ENCODE data around the gene XRN2. TPM values are rescaled to one million over a fixed set of nuclear protein-coding genes. Genes with fewer than 3 reads are reported as not detected.

The XRN2 gene
- total and polyA plus RNA-seq, 12 donors = 12.9 to 89.6 (median 65.5) TPM

DNA sequence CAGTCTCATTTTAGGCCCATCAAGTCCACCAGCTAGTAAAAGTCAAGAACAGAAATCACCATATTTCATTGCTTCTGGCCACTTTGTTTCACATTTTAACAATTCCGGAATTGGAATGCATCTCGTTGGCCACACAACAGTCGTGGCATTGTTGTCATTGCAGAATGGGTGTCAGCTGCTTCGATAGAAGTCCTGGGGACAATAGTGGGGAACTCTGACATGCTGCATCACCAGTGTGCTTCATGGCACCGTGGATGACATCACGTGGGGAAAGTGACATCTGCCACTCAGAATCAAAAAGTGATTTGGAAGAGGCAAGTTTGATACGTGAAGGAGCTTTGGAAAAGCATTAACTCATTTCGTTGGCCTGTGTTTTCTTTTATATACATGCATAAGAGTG, 43.8 kb upstream of the XRN2 start:
- no peak for DNase-seq
- Histone ChIP-seq H3K36me3 (replicated peaks in 1 of 2) (no peaks in the 10 kb centered on the region), H3K27ac (no peak overlapping the region), H3K27me3 (no peaks in the 10 kb centered on the region), H3K4me1 (replicated peaks in 1 of 2) (no peaks in the 10 kb centered on the region), H3K9me3 (replicated peaks in 1 of 3) (no peaks in the 10 kb centered on the region), H3K4me3 (no peak overlapping the region)
- intact Hi-C loops (cut with DNase I) = no loop called here
- TF ChIP-seq, protein P1, sequence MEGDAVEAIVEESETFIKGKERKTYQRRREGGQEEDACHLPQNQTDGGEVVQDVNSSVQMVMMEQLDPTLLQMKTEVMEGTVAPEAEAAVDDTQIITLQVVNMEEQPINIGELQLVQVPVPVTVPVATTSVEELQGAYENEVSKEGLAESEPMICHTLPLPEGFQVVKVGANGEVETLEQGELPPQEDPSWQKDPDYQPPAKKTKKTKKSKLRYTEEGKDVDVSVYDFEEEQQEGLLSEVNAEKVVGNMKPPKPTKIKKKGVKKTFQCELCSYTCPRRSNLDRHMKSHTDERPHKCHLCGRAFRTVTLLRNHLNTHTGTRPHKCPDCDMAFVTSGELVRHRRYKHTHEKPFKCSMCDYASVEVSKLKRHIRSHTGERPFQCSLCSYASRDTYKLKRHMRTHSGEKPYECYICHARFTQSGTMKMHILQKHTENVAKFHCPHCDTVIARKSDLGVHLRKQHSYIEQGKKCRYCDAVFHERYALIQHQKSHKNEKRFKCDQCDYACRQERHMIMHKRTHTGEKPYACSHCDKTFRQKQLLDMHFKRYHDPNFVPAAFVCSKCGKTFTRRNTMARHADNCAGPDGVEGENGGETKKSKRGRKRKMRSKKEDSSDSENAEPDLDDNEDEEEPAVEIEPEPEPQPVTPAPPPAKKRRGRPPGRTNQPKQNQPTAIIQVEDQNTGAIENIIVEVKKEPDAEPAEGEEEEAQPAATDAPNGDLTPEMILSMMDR (IDR thresholded peaks at IDR 0.05) = no peak
- TF ChIP-seq POLR2A (IDR thresholded peaks at IDR 0.05) = no peak
- 78 to 82% (median 79%) methylated on average over 8 of the region's 8 CpGs for WGBS, 4 donors

DNA sequence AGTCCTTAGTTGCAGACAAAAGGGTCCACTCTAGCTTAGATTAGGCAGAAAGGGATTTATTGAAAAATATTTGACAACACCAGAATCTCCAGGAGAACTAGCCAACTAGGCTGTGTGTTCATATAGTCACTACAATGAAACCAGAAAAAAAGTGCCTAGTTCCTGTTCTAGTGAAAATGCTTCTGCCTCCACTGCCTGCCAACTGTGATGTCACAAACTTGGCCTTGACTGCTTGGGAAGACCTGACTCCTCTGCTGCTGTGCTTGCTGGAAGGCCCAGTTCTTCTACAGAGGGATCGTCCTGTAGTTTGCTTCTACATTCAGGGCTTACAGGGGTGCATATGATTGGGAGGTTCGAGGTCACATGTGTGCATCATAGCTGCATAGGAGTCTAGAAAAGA, 40.3 kb upstream of the XRN2 start:
- Histone ChIP-seq H3K27ac (no peak overlapping the region), H3K4me1 (replicated peaks in 1 of 2) (no peaks in the 10 kb centered on the region), H3K36me3 (replicated peaks in 1 of 2) (no peaks in the 10 kb centered on the region), H3K4me3 (no peak overlapping the region), H3K9me3 (replicated peaks in 1 of 3) (no peaks in the 10 kb centered on the region), H3K27me3 (no peaks in the 10 kb centered on the region)
- TF ChIP-seq POLR2A (IDR thresholded peaks at IDR 0.05) = no peak
- TF ChIP-seq, protein P1 (IDR thresholded peaks at IDR 0.05) = no peak
- WGBS, 4 donors = 66 to 73% (median 70%) methylated on average over 1 to 2 of the region's 2 CpGs
- DNase-seq = peak in 6 of 7 donors; percentile 38 to 58 (median 44)
- intact Hi-C loops (cut with DNase I) = no loop called here

DNA sequence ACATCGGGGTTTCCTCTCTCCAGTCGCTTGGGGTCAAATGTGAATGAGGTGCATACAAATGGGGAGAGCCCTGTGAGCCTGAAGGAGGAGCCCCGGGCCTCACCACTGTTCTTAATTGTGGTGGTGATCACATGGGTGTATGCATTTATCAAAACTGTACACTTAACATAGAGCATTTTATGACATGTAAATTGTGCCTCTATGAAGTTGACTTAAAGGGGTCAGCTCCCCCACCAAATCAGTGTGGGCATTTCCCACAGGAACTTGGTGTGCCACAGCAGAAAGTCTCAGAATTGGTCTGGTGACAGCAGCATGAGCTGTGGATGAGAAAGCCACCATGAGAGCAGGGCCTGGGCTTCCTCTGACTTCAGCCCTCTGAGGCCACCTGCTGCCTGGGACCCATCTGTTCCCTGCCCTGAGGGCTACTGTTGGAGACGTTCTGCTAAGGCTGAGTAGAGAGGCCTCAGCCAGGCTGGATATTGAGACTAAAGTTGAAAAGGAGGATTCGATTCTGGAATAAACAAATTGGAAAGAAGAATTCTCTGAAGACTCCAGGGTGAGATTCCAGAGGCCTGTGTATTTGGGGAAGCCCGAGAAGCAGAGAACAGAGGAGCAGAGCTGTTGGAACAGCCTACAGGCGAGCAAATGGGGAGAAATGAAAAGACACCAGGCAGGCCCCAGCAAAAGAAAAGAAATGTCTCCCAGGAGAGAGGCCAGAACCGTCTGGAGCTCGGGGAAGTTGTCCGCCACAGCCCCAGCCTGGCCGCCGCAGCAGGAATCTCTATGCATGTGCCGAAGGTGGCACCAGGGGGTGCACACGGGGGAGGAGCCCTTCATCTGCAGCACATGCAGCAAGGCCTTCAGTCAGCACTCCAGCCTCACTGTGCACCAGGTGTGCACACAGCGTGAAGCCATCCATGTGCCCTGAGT, 37.6 kb upstream of the XRN2 start:
- TF ChIP-seq, protein P1 (IDR thresholded peaks at IDR 0.05) = no peak
- no peaks in the 10 kb centered on the region for H3K27me3 ChIP-seq
- no peak overlapping the region for H3K4me3 ChIP-seq
- no peak for DNase-seq
- H3K27ac ChIP-seq = no peak overlapping the region
- H3K36me3 ChIP-seq (replicated peaks in 1 of 2) = no peaks in the 10 kb centered on the region
- H3K9me3 ChIP-seq (replicated peaks in 1 of 3) = no peaks in the 10 kb centered on the region
- no peaks in the 10 kb centered on the region for H3K4me1 ChIP-seq (replicated peaks in 1 of 2)
- intact Hi-C loops (cut with DNase I) = no loop called here
- WGBS, 4 donors = 73 to 79% (median 77%) methylated on average over 13 to 15 of the region's 15 CpGs

DNA sequence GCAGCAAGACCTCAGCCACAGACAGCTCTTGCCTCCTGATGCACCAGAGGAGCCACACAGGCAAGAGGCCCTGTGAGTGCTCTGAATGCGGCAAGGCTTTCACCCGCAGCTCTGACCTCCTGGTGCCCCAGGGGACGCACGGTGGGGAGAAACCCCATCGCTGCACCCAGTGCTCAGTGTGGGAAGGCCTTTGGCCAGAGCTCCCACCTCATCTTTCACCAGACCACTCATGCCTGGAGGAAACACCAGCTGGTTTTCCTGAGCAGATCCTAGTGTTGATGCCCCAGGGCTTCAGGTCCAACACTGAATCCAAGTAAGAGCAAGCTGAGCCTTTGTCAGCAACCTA, 37.0 kb upstream of the XRN2 start:
- Histone ChIP-seq H3K9me3 (replicated peaks in 1 of 3) (no peaks in the 10 kb centered on the region), H3K27ac (no peak overlapping the region)
- intact Hi-C loops (cut with DNase I) = no loop called here

More for the DNA sequence above, 37.0 kb upstream of the XRN2 start:
- TF ChIP-seq, protein P1 (IDR thresholded peaks at IDR 0.05) = no peak
- no peak for TF ChIP-seq POLR2A (IDR thresholded peaks at IDR 0.05)
- Histone ChIP-seq H3K4me3 (no peak overlapping the region), H3K27me3 (no peaks in the 10 kb centered on the region), H3K4me1 (replicated peaks in 1 of 2) (no peaks in the 10 kb centered on the region), H3K36me3 (replicated peaks in 1 of 2) (no peaks in the 10 kb centered on the region)
- no peak for DNase-seq
- WGBS, 4 donors = 76 to 89% (median 88%) methylated on average over 5 of the region's 5 CpGs; no CpG with 5 or more reads in 1 of the 4 donors

Measured in adrenal gland (tissue), 12 donors.